Measurements from ENCODE around the gene FNIP2.

Gene FNIP2

GRCh38 chr4:158810487-158811215 lies 41.8 kb downstream of the FNIP2 start:
- DNase-seq (ENCODE audit: insufficient read length, low spot score) (no peak), FAIRE-seq (no peak)
- TF ChIP-seq POLR2AphosphoS5 (IDR thresholded peaks at IDR 0.05; ENCODE audit: low read depth, low read length), result no peak
- no peak for TF ChIP-seq PAX5 (IDR thresholded peaks at IDR 0.05; ENCODE audit: insufficient read depth, low read length, severe bottlenecking)
- TF ChIP-seq POU2F2 (IDR thresholded peaks at IDR 0.05; ENCODE audit: low read depth, low read length), result no peak
- no peak for TF ChIP-seq POLR2A (IDR thresholded peaks at IDR 0.05; ENCODE audit: low read depth, low read length)

DNA sequence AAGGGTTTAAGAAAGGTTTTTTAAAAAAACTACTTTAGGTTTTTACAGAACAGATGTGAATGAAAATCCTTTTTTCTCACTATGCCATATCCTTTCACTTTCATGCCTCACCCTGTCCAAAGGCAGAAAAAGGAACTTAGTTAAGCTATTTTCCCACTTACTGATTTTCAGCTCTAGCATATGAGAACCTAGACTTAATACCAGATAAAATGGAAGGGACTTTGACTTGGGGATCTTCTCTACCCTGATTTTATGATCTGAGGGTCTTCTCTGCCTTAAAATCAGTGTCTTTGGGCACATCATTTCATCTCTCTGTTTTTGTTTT lies 42.4 kb downstream of the FNIP2 start:
- no peak for TF ChIP-seq POLR2AphosphoS5 (IDR thresholded peaks at IDR 0.05; ENCODE audit: low read depth, low read length)
- TF ChIP-seq POLR2A (IDR thresholded peaks at IDR 0.05; ENCODE audit: low read depth, low read length), result no peak
- TF ChIP-seq POU2F2 (IDR thresholded peaks at IDR 0.05; ENCODE audit: low read depth, low read length), result no peak
- no peak for TF ChIP-seq PAX5 (IDR thresholded peaks at IDR 0.05; ENCODE audit: insufficient read depth, low read length, severe bottlenecking)
- no peak for TF ChIP-seq SPI1 (IDR thresholded peaks at IDR 0.05; ENCODE audit: low read depth, low read length)
- no peak for TF ChIP-seq TAF1 (IDR thresholded peaks at IDR 0.05; ENCODE audit: low read depth, low read length)
- no peak for FAIRE-seq
- no peak for DNase-seq (ENCODE audit: insufficient read length, low spot score)

DNA sequence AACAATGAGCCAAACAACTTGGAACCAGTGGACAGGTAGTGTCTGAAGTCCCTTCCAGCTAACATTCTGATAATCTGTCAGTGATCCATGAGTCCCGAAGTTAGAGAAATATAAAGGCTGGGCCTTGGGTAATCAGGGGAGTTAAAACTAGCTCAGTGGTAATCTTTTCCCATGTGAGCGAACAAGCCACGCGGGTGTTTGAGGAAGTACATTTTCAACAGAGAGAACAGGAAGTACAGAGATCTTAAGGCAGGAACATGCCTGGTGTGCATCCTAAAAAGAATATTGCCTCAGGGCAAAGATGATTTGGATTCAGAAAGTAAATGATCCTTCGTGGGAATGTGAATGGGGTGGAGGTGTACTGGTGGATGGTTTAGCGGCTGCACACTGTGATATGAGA lies 42.9 kb downstream of the FNIP2 start:
- DNase-seq (ENCODE audit: insufficient read length, low spot score) (no peak), FAIRE-seq (peak; percentile 59)
- TF ChIP-seq POLR2AphosphoS5 (IDR thresholded peaks at IDR 0.05; ENCODE audit: low read depth, low read length) (no peak), PAX5 (IDR thresholded peaks at IDR 0.05; ENCODE audit: insufficient read depth, low read length, severe bottlenecking) (no peak), POU2F2 (IDR thresholded peaks at IDR 0.05; ENCODE audit: low read depth, low read length) (no peak), TAF1 (IDR thresholded peaks at IDR 0.05; ENCODE audit: low read depth, low read length) (no peak), POLR2A (IDR thresholded peaks at IDR 0.05; ENCODE audit: low read depth, low read length) (no peak), SPI1 (IDR thresholded peaks at IDR 0.05; ENCODE audit: low read depth, low read length) (no peak)

DNA sequence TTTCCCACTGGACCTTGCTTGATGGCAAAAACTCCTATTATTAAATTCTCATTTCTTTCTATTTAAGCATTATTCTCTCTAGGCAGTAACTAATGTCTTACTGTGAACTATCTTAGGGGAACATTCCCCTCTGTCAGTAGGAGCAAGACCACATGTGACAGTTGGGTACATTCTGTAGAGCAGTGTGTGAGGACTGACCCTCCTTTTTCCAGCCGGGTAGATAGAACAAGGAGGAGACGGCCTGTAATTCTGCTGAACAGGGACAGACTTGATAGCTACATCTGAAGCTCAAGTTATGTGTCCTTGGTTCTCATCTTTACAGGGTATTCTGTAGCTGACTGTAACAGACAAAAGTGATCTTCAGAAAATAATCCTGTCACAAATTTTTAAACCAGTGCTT lies 43.3 kb downstream of the FNIP2 start:
- DNase-seq (ENCODE audit: insufficient read length, low spot score) (no peak), FAIRE-seq (no peak)
- TF ChIP-seq SPI1 (IDR thresholded peaks at IDR 0.05; ENCODE audit: low read depth, low read length) (no peak), PAX5 (IDR thresholded peaks at IDR 0.05; ENCODE audit: insufficient read depth, low read length, severe bottlenecking) (no peak), TAF1 (IDR thresholded peaks at IDR 0.05; ENCODE audit: low read depth, low read length) (no peak), POLR2A (IDR thresholded peaks at IDR 0.05; ENCODE audit: low read depth, low read length) (no peak), POLR2AphosphoS5 (IDR thresholded peaks at IDR 0.05; ENCODE audit: low read depth, low read length) (no peak), POU2F2 (IDR thresholded peaks at IDR 0.05; ENCODE audit: low read depth, low read length) (no peak)

DNA sequence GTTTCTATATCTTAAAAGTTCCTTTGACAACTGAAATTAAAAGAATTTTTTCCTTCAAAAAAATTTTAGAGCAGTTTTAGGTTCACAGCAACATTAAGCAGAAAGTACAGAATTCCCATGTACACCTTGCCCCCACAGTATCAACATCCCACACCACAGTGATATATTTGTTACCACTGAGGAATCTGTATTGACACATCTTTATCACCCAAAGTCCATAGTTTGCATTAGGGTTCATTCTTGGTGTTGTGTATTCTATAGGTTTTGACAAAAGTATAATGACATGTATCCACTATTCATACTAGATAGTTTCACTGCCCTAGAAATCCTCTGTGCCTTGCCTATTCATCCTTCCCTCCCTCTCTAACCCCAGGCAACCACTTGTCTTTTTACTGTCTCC lies 43.7 kb downstream of the FNIP2 start:
- TF ChIP-seq PAX5 (IDR thresholded peaks at IDR 0.05; ENCODE audit: insufficient read depth, low read length, severe bottlenecking) (no peak), POLR2A (IDR thresholded peaks at IDR 0.05; ENCODE audit: low read depth, low read length) (no peak), POU2F2 (IDR thresholded peaks at IDR 0.05; ENCODE audit: low read depth, low read length) (no peak)
- DNase-seq (ENCODE audit: insufficient read length, low spot score) (no peak), FAIRE-seq (no peak)

DNA sequence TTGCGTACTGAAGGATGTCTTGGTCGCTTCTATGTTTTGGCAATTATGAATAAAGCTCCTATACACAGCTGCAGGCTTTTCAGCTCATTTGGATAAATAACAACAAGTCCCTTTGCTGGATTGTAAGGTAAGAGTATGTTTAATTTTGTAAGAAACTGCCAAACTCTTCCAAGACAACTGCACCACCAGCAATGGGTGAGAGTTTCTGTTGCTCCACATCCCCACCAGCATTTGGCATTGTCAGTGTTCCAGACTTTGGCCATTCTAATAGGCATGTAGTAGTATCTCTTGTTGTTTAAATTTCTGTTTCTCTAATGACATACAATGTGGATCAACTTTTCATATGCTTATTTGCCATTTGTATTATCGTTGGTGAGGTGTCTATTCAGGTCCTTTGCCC lies 44.3 kb downstream of the FNIP2 start:
- FAIRE-seq, result no peak
- DNase-seq (ENCODE audit: insufficient read length, low spot score), result no peak
- TF ChIP-seq POU2F2 (IDR thresholded peaks at IDR 0.05; ENCODE audit: low read depth, low read length) (no peak), POLR2A (IDR thresholded peaks at IDR 0.05; ENCODE audit: low read depth, low read length) (no peak), POLR2AphosphoS5 (IDR thresholded peaks at IDR 0.05; ENCODE audit: low read depth, low read length) (no peak), TAF1 (IDR thresholded peaks at IDR 0.05; ENCODE audit: low read depth, low read length) (no peak), PAX5 (IDR thresholded peaks at IDR 0.05; ENCODE audit: insufficient read depth, low read length, severe bottlenecking) (no peak), SPI1 (IDR thresholded peaks at IDR 0.05; ENCODE audit: low read depth, low read length) (no peak)

DNA sequence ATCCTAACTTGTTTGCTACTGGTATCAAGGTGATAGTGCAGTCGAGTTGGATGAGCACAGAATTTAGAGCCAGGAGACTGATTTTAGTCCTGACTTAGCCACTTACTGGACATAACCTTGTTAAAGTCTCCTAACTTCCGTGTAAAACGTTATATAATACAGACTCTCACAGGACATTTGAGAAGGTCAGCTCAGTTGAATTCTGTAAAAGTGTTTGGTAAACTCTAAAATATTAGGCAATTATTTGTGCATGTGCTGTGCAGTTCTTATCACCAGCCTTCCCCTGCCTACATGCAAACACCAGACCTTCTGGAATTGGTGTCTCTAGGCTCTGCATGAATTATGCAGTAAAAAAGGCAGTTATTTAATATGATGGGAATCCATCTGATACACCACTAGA lies 45.4 kb downstream of the FNIP2 start:
- FAIRE-seq (no peak), DNase-seq (ENCODE audit: insufficient read length, low spot score) (no peak)
- TF ChIP-seq TAF1 (IDR thresholded peaks at IDR 0.05; ENCODE audit: low read depth, low read length) (no peak), PAX5 (IDR thresholded peaks at IDR 0.05; ENCODE audit: insufficient read depth, low read length, severe bottlenecking) (no peak)

DNA sequence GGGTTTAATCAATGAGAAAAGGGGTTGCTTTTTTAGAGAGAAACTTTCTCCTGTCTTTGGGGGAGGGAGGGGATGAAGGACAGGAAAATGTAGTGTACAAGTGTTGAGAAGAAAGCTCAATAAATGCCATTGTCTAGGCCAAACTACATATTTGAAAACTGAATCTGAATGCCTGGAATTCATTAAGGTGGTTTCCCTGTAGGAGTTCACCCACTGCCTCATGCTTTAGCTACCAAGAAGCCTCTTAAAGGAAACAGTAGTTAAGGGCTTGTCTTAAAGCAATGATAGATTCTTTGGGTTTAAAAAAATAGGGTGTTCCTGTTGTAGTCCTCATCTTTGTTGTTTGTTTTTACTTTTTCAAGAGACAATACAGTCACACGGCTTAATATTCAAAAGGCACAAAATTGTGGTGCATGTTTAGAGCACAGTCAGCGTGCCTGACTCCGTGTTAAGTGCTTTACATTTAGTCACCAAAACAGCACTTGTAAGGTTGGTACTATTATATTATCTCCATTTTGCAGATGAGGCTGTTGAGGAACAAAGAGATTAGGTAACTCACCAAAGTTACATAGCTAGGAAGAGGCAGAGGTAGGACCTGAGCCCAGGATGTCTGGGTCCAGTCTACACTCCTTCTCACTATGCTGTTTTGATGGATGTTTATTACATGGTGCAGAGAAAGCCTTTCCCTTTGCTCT lies 46.0 kb downstream of the FNIP2 start:
- DNase-seq (ENCODE audit: insufficient read length, low spot score) (no peak), FAIRE-seq (no peak)
- TF ChIP-seq POLR2A (IDR thresholded peaks at IDR 0.05; ENCODE audit: low read depth, low read length), result no peak
- TF ChIP-seq POU2F2 (IDR thresholded peaks at IDR 0.05; ENCODE audit: low read depth, low read length), result no peak

DNA sequence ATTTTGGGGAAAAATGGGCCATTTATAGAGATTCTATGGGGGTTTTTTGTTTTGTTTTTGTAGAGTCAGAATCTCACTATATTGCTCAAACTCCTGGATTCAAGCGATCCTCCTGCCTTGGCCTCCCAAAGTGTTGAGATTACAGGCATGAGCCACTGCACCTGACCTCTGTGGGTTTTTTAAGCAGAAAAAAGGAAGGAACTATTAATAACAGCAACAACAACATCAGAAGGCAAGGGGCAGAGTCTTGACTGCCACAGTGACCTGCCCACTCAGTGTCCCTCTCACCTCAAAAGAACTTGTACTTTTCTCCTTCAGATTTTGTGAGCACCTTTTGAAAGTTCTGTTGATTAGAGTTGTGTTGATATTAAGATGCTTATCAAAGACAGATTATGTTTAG lies 48.1 kb downstream of the FNIP2 start:
- FAIRE-seq (no peak), DNase-seq (ENCODE audit: insufficient read length, low spot score) (no peak)
- TF ChIP-seq POLR2A (IDR thresholded peaks at IDR 0.05; ENCODE audit: low read depth, low read length), result no peak
- TF ChIP-seq TAF1 (IDR thresholded peaks at IDR 0.05; ENCODE audit: low read depth, low read length), result no peak
- no peak for TF ChIP-seq SPI1 (IDR thresholded peaks at IDR 0.05; ENCODE audit: low read depth, low read length)
- TF ChIP-seq POLR2AphosphoS5 (IDR thresholded peaks at IDR 0.05; ENCODE audit: low read depth, low read length), result no peak
- no peak for TF ChIP-seq POU2F2 (IDR thresholded peaks at IDR 0.05; ENCODE audit: low read depth, low read length)
- no peak for TF ChIP-seq PAX5 (IDR thresholded peaks at IDR 0.05; ENCODE audit: insufficient read depth, low read length, severe bottlenecking)

DNA sequence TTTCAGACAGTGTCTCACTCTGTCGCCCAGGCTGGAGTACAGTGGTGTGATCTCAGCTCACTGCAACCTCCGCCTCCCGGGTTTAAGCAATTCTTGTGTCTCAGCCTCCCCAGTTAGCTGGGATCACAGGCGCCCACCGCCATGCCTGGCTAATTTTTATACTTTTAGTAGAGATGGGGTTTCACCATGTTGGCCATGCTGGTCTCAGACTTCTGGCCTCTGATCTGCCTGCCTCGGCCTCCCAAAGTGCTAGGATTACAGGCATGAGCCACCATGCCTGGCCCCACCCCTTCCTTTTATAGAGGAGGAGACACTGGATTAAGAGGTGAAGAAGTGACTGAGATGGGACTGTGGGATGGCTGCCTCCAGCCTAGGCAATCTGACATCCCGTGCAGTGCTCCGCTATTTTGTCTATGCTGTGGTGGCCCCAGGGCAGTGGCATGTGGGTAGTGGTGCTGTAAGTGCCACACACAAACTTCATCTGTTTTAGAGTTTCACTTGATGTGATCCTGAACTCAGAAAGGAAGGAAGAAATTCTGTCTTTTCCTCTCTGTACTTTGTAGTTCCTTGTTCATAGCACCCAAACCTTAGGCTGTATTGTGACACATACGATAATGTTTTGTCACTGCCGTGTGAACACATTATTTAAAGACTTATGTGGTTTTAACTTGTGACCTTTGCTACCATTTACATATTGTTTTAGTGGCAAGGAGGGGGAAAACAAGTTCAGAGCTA lies 48.9 kb downstream of the FNIP2 start:
- DNase-seq (ENCODE audit: insufficient read length, low spot score) (no peak), FAIRE-seq (no peak)
- TF ChIP-seq POLR2A (IDR thresholded peaks at IDR 0.05; ENCODE audit: low read depth, low read length), result no peak
- no peak for TF ChIP-seq PAX5 (IDR thresholded peaks at IDR 0.05; ENCODE audit: insufficient read depth, low read length, severe bottlenecking)
- no peak for TF ChIP-seq SPI1 (IDR thresholded peaks at IDR 0.05; ENCODE audit: low read depth, low read length)
- no peak for TF ChIP-seq TAF1 (IDR thresholded peaks at IDR 0.05; ENCODE audit: low read depth, low read length)
- no peak for TF ChIP-seq POLR2AphosphoS5 (IDR thresholded peaks at IDR 0.05; ENCODE audit: low read depth, low read length)
- TF ChIP-seq POU2F2 (IDR thresholded peaks at IDR 0.05; ENCODE audit: low read depth, low read length), result no peak

Measured in GM12891 (cell line).